Activated naive CD4-positive, alpha-beta T cell treated with anti-CD3 and anti-CD28 coated beads, Interleukin-2, amount 10 ng/mL, durations not matched to agents 7 days and 5 days (primary cell): Measurements from ENCODE around the gene IKZF5.

Experiments
- CTCF ChIA-PET: fragments of 350-600 bp; sonication (Branson Sonifier 250); formaldehyde crosslinking; loops from one replicate; lab custom pipeline; 2021; ENCODE audit warnings: antibody characterized with exemption; lab: Charles Lee
- DNase-seq: peaks from one replicate; pipeline ENCODE4 v3.0.0-alpha.2; 2020
- H3K27ac Mint-ChIP-seq: one replicate; pipeline ENCODE4 v1.8.0; 2021; ENCODE audit warnings: mild to moderate bottlenecking, moderate library complexity, mixed read lengths
- H3K27me3 Mint-ChIP-seq: one replicate; pipeline ENCODE4 v1.8.0; 2021; ENCODE audit warnings: mild to moderate bottlenecking, mixed read lengths
- H3K36me3 Mint-ChIP-seq: one replicate; pipeline ENCODE4 v1.8.0; 2021; ENCODE audit warnings: mixed read lengths
- H3K4me1 Mint-ChIP-seq: one replicate; pipeline ENCODE4 v1.8.0; 2021; ENCODE audit warnings: mixed read lengths
- H3K4me3 Mint-ChIP-seq: one replicate; pipeline ENCODE4 v1.8.0; 2021; ENCODE audit warnings: mild to moderate bottlenecking, moderate library complexity, mixed read lengths
- H3K9me3 Mint-ChIP-seq: one replicate; pipeline ENCODE4 v1.8.0; 2021; ENCODE audit warnings: mixed read lengths

The IKZF5 gene

GRCh38 chr10:122984708-122985107, 23.9 kb downstream of the IKZF5 start:
- peaks cover 4% of the 10 kb centered on the region for H3K27me3 Mint-ChIP-seq
- peaks cover 17% of the 10 kb centered on the region for H3K4me1 Mint-ChIP-seq
- H3K4me3 Mint-ChIP-seq, result no peak overlapping the region
- CTCF ChIA-PET, result no interaction called here
- H3K36me3 Mint-ChIP-seq, result peaks cover 2% of the 10 kb centered on the region
- no peaks in the 10 kb centered on the region for H3K9me3 Mint-ChIP-seq
- no peak overlapping the region for H3K27ac Mint-ChIP-seq
- no peak for DNase-seq

GRCh38 chr10:122983898-122984297, 24.7 kb downstream of the IKZF5 start:
- CTCF ChIA-PET, result no interaction called here
- DNase-seq, result no peak
- H3K4me3 Mint-ChIP-seq, result no peak overlapping the region

GRCh38 chr10:122981066-122981464, 27.5 kb downstream of the IKZF5 start:
- no peak for DNase-seq
- no peaks in the 10 kb centered on the region for H3K36me3 Mint-ChIP-seq
- peaks cover 4% of the 10 kb centered on the region for H3K27me3 Mint-ChIP-seq

More at GRCh38 chr10:122983898-122984297, 24.7 kb downstream of the IKZF5 start:
- H3K27ac Mint-ChIP-seq, result no peak overlapping the region
- peaks cover 4% of the 10 kb centered on the region for H3K27me3 Mint-ChIP-seq
- H3K4me1 Mint-ChIP-seq, result peaks cover 17% of the 10 kb centered on the region
- H3K9me3 Mint-ChIP-seq, result no peaks in the 10 kb centered on the region
- peaks cover 2% of the 10 kb centered on the region for H3K36me3 Mint-ChIP-seq

GRCh38 chr10:122980209-122981065, 28.2 kb downstream of the IKZF5 start, which contains the start of gene PSTK:
PSTK (plus strand) TSS chr10:122980401; CDS start chr10:122980480, 79 bp downstream.
- Mint-ChIP-seq H3K9me3 (no peaks in the 10 kb centered on the region), H3K4me3 (peak within 1 kb of the TSS; percentile 84), H3K36me3 (no peaks in the 10 kb centered on the region), H3K27ac (peak within 1 kb of the TSS; percentile 97), H3K27me3 (peaks cover 4% of the 10 kb centered on the region), H3K4me1 (peaks cover 17% of the 10 kb centered on the region)
- CTCF ChIA-PET, result interaction anchor here (1.0 to 2.4 kb wide), 5 partner anchors 10 to 29 kb away, joined by 4 to 9 read pairs (median 5); partner anchors contain the start of gene IKZF5
- DNase-seq, result peak; percentile 92

More at GRCh38 chr10:122981066-122981464, 27.5 kb downstream of the IKZF5 start:
- H3K4me3 Mint-ChIP-seq, result peak overlapping the region; percentile 84
- peaks cover 17% of the 10 kb centered on the region for H3K4me1 Mint-ChIP-seq
- peak overlapping the region; percentile 97 for H3K27ac Mint-ChIP-seq
- no peaks in the 10 kb centered on the region for H3K9me3 Mint-ChIP-seq
- CTCF ChIA-PET, result interaction anchor here (1.0 to 2.4 kb wide), 4 partner anchors 9 to 153 kb away, joined by 3 to 9 read pairs (median 6); partner anchors contain the start of gene IKZF5

GRCh38 chr10:122974543-122975064, 34.0 kb downstream of the IKZF5 start:
- Mint-ChIP-seq H3K27me3 (peaks cover 23% of the 10 kb centered on the region), H3K9me3 (no peaks in the 10 kb centered on the region), H3K36me3 (no peaks in the 10 kb centered on the region), H3K4me3 (no peak overlapping the region), H3K27ac (no peak overlapping the region), H3K4me1 (no peaks in the 10 kb centered on the region)
- DNase-seq, result no peak
- CTCF ChIA-PET, result no interaction called here

- CTCF ChIA-PET, result no interaction called here
- Mint-ChIP-seq H3K27me3 (peaks cover 23% of the 10 kb centered on the region), H3K36me3 (no peaks in the 10 kb centered on the region), H3K4me3 (no peak overlapping the region), H3K9me3 (no peaks in the 10 kb centered on the region), H3K27ac (no peak overlapping the region), H3K4me1 (no peaks in the 10 kb centered on the region)
- no peak for DNase-seq
Observed at GRCh38 chr10:122974023-122974422, 34.6 kb downstream of the IKZF5 start.

GRCh38 chr10:122968698-122969097, 39.9 kb downstream of the IKZF5 start:
- Mint-ChIP-seq H3K27ac (no peak overlapping the region), H3K36me3 (peaks cover 2% of the 10 kb centered on the region), H3K9me3 (peaks cover 21% of the 10 kb centered on the region), H3K4me3 (no peak overlapping the region), H3K4me1 (no peaks in the 10 kb centered on the region), H3K27me3 (peaks cover 18% of the 10 kb centered on the region)
- CTCF ChIA-PET, result no interaction called here
- DNase-seq, result no peak

- CTCF ChIA-PET, result no interaction called here
- Mint-ChIP-seq H3K4me1 (no peaks in the 10 kb centered on the region), H3K36me3 (peaks cover 2% of the 10 kb centered on the region), H3K4me3 (no peak overlapping the region), H3K27me3 (peaks cover 11% of the 10 kb centered on the region), H3K27ac (no peak overlapping the region), H3K9me3 (peaks cover 21% of the 10 kb centered on the region)
- no peak for DNase-seq
Observed at GRCh38 chr10:122966879-122967278, 41.7 kb downstream of the IKZF5 start.

GRCh38 chr10:122962405-122962804, 46.2 kb downstream of the IKZF5 start:
- Mint-ChIP-seq H3K27ac (no peak overlapping the region), H3K9me3 (peaks cover 16% of the 10 kb centered on the region), H3K36me3 (peaks cover 2% of the 10 kb centered on the region), H3K4me3 (no peak overlapping the region), H3K27me3 (peaks cover 5% of the 10 kb centered on the region), H3K4me1 (no peaks in the 10 kb centered on the region)
- DNase-seq, result no peak
- CTCF ChIA-PET, result no interaction called here

GRCh38 chr10:122957474-122957873, 51.1 kb downstream of the IKZF5 start:
- H3K4me3 Mint-ChIP-seq, result no peak overlapping the region
- H3K4me1 Mint-ChIP-seq, result peaks cover 27% of the 10 kb centered on the region
- no peak for DNase-seq
- peaks cover 12% of the 10 kb centered on the region for H3K36me3 Mint-ChIP-seq
- H3K27me3 Mint-ChIP-seq, result peaks cover 20% of the 10 kb centered on the region
- peaks cover 2% of the 10 kb centered on the region for H3K9me3 Mint-ChIP-seq
- no peak overlapping the region for H3K27ac Mint-ChIP-seq
- CTCF ChIA-PET, result no interaction called here

GRCh38 chr10:122955892-122956291, 52.7 kb downstream of the IKZF5 start:
- H3K36me3 Mint-ChIP-seq, result peaks cover 18% of the 10 kb centered on the region
- peaks cover 20% of the 10 kb centered on the region for H3K27me3 Mint-ChIP-seq
- H3K4me3 Mint-ChIP-seq, result no peak overlapping the region
- no peak overlapping the region for H3K27ac Mint-ChIP-seq
- peaks cover 37% of the 10 kb centered on the region for H3K4me1 Mint-ChIP-seq
- no peak for DNase-seq
- peaks cover 2% of the 10 kb centered on the region for H3K9me3 Mint-ChIP-seq
- CTCF ChIA-PET, result interaction anchor here (1.6 kb wide), 1 partner anchor 24 kb away, joined by 5 read pairs; the partner anchor contains the start of gene PSTK

- H3K36me3 Mint-ChIP-seq, result peaks cover 21% of the 10 kb centered on the region
- no peak for DNase-seq
- no peak overlapping the region for H3K27ac Mint-ChIP-seq
- peaks cover 20% of the 10 kb centered on the region for H3K27me3 Mint-ChIP-seq
- peaks cover 2% of the 10 kb centered on the region for H3K9me3 Mint-ChIP-seq
- H3K4me1 Mint-ChIP-seq, result peaks cover 41% of the 10 kb centered on the region
- no peak overlapping the region for H3K4me3 Mint-ChIP-seq
- CTCF ChIA-PET, result interaction anchor here (1.6 kb wide), 1 partner anchor 25 kb away, joined by 5 read pairs; the partner anchor contains the start of gene PSTK
Observed at GRCh38 chr10:122954731-122955050, 53.9 kb downstream of the IKZF5 start.

GRCh38 chr10:122953902-122954730, 54.5 kb downstream of the IKZF5 start, which contains the start of gene C10orf88:
C10orf88 (minus strand) TSS chr10:122954227; CDS start chr10:122954178, 49 bp downstream.
- Mint-ChIP-seq H3K27ac (peak within 1 kb of the TSS; percentile 94), H3K36me3 (peaks cover 26% of the 10 kb centered on the region), H3K4me3 (peak within 1 kb of the TSS; percentile 81), H3K27me3 (peaks cover 20% of the 10 kb centered on the region), H3K9me3 (peaks cover 2% of the 10 kb centered on the region), H3K4me1 (peaks cover 43% of the 10 kb centered on the region)
- peak; percentile 98 for DNase-seq
- CTCF ChIA-PET, result interaction anchor here (1.0 kb wide), 1 partner anchor 27 kb away, joined by 4 read pairs; no protein-coding TSS in a partner anchor

GRCh38 chr10:122949296-122949695, 59.3 kb downstream of the IKZF5 start:
- CTCF ChIA-PET, result no interaction called here

More at GRCh38 chr10:122949296-122949695, 59.3 kb downstream of the IKZF5 start:
- peaks cover 49% of the 10 kb centered on the region for H3K36me3 Mint-ChIP-seq
- no peak overlapping the region for H3K4me3 Mint-ChIP-seq
- H3K27ac Mint-ChIP-seq, result no peak overlapping the region
- DNase-seq, result no peak
- peaks cover 33% of the 10 kb centered on the region for H3K4me1 Mint-ChIP-seq
- peaks cover 4% of the 10 kb centered on the region for H3K27me3 Mint-ChIP-seq
- no peaks in the 10 kb centered on the region for H3K9me3 Mint-ChIP-seq
